Measurements from ENCODE around the gene ADNP2.

ADNP2 gene

DNA sequence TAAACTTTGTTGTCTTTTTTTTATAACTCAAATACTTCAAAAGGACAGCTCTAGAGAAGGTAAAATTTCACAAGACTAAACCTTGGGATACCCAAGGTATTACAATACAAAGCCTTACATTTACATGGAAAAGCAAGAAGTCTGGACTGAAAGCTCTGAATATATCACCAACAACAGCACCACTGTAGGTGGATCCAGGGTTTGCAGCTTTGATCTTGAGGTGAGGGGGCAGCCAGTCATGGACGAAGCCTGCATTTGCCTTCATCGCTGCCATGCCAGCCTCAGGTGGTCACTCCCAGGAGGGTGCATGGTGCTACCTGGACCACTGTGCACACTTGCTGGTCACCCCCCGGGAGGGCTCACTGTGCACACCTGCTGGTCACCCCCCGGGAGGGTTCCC lies 38.2 kb upstream of the ADNP2 start:
- no peak for DNase-seq
- Histone ChIP-seq H3K4me1 (ENCODE audit: control extremely low read depth in 1 of 4, control insufficient read depth in 4 of 4, insufficient read depth in 4 of 4, low read length in 3 of 4) (no peaks in the 10 kb centered on the region), H3K27me3 (replicated peaks in 2 of 5; ENCODE audit: control insufficient read depth in 4 of 5, insufficient read depth in 5 of 5, low read length in 4 of 5) (no peaks in the 10 kb centered on the region), H3K9me3 (ENCODE audit: control extremely low read depth in 1 of 5, control insufficient read depth in 4 of 5, insufficient read depth in 2 of 5, low read depth in 1 of 5, low read length in 4 of 5) (peaks cover 0 to 8% (median 3%) of the 10 kb centered on the region in 5 experiments), H3K27ac (ENCODE audit: insufficient read depth in 1 of 2, low read depth in 1 of 2, low read length in 2 of 2, poor library complexity in 1 of 2, severe bottlenecking in 2 of 2) (no peak overlapping the region), H3K4me3 (ENCODE audit: control insufficient read depth in 1 of 7, extremely low read depth in 1 of 7, insufficient read depth in 4 of 7, low read depth in 2 of 7, low read length in 6 of 7) (no peak overlapping the region), H3K36me3 (ENCODE audit: control insufficient read depth in 4 of 4, insufficient read depth in 4 of 4, low read length in 3 of 4) (peaks cover 0 to 3% (median 0%) of the 10 kb centered on the region in 4 experiments)
- ChIA-PET CTCF (no interaction called here), POLR2A (no interaction called here)
- no CpG with 5 or more reads among the region's 4 CpGs for WGBS (ENCODE audit: insufficient coverage)

DNA sequence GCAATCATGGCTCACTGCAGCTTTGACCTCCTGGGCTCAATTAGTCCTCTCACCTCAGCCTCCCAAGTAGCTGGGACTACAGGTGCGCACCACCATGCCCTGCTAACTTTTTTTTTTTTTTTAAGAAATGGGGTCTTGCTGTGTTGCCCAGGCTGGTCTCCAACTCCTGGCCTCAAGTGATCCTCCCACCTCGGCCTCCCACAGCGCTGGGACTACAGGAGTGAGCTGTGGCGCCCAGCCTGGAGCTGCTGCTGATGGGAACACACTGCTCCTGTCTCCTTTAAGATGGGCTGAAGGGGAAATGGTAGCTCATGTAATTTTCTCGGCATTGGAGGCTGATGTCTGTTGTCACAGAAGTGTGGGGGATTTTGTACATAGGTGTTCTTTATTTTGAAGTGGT lies 34.9 kb upstream of the ADNP2 start:
- Histone ChIP-seq H3K4me3 (ENCODE audit: control insufficient read depth in 1 of 7, extremely low read depth in 1 of 7, insufficient read depth in 4 of 7, low read depth in 2 of 7, low read length in 6 of 7) (no peak overlapping the region), H3K27ac (ENCODE audit: insufficient read depth in 1 of 2, low read depth in 1 of 2, low read length in 2 of 2, poor library complexity in 1 of 2, severe bottlenecking in 2 of 2) (no peak overlapping the region), H3K27me3 (replicated peaks in 2 of 5; ENCODE audit: control insufficient read depth in 4 of 5, insufficient read depth in 5 of 5, low read length in 4 of 5) (no peaks in the 10 kb centered on the region), H3K9me3 (ENCODE audit: control extremely low read depth in 1 of 5, control insufficient read depth in 4 of 5, insufficient read depth in 2 of 5, low read depth in 1 of 5, low read length in 4 of 5) (peaks cover 0 to 21% (median 3%) of the 10 kb centered on the region in 5 experiments), H3K36me3 (ENCODE audit: control insufficient read depth in 4 of 4, insufficient read depth in 4 of 4, low read length in 3 of 4) (peaks cover 0 to 3% (median 0%) of the 10 kb centered on the region in 4 experiments), H3K4me1 (ENCODE audit: control extremely low read depth in 1 of 4, control insufficient read depth in 4 of 4, insufficient read depth in 4 of 4, low read length in 3 of 4) (no peaks in the 10 kb centered on the region)
- POLR2A ChIA-PET = no interaction called here
- CTCF ChIA-PET = no interaction called here
- 100% methylated on average over 3 of the region's 5 CpGs for WGBS (ENCODE audit: insufficient coverage)
- DNase-seq = no peak

DNA sequence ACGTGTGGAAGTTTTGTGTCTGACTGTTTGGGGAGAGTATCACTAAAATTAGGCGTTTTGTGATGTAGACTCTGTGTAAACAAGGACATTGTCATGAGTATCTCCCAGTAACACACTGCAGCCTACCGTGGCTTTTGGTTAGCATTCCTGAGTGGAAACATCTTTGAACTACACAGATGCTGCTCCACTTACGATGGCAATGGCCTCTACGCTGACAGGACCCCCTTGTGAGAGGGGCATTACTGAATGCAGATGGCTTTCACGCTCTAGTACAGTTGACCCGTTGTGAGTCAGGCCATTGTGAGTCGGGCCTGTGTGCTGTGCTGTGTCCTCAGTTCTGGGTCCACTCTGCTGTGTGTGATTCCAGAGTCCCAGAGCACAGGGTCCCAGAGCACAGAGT lies 34.4 kb upstream of the ADNP2 start:
- H3K27ac ChIP-seq (ENCODE audit: insufficient read depth in 1 of 2, low read depth in 1 of 2, low read length in 2 of 2, poor library complexity in 1 of 2, severe bottlenecking in 2 of 2) = no peak overlapping the region
- no peak overlapping the region for H3K4me3 ChIP-seq (ENCODE audit: control insufficient read depth in 1 of 7, extremely low read depth in 1 of 7, insufficient read depth in 4 of 7, low read depth in 2 of 7, low read length in 6 of 7)
- H3K9me3 ChIP-seq (ENCODE audit: control extremely low read depth in 1 of 5, control insufficient read depth in 4 of 5, insufficient read depth in 2 of 5, low read depth in 1 of 5, low read length in 4 of 5) = peaks cover 0 to 21% (median 3%) of the 10 kb centered on the region in 5 experiments
- POLR2A ChIA-PET = no interaction called here
- 91% methylated on average over 8 of the region's 8 CpGs for WGBS (ENCODE audit: insufficient coverage)
- H3K27me3 ChIP-seq (replicated peaks in 2 of 5; ENCODE audit: control insufficient read depth in 4 of 5, insufficient read depth in 5 of 5, low read length in 4 of 5) = no peaks in the 10 kb centered on the region
- no peaks in the 10 kb centered on the region for H3K4me1 ChIP-seq (ENCODE audit: control extremely low read depth in 1 of 4, control insufficient read depth in 4 of 4, insufficient read depth in 4 of 4, low read length in 3 of 4)
- DNase-seq = no peak
- CTCF ChIA-PET = no interaction called here
- peaks cover 0 to 3% (median 0%) of the 10 kb centered on the region in 4 experiments for H3K36me3 ChIP-seq (ENCODE audit: control insufficient read depth in 4 of 4, insufficient read depth in 4 of 4, low read length in 3 of 4)

DNA sequence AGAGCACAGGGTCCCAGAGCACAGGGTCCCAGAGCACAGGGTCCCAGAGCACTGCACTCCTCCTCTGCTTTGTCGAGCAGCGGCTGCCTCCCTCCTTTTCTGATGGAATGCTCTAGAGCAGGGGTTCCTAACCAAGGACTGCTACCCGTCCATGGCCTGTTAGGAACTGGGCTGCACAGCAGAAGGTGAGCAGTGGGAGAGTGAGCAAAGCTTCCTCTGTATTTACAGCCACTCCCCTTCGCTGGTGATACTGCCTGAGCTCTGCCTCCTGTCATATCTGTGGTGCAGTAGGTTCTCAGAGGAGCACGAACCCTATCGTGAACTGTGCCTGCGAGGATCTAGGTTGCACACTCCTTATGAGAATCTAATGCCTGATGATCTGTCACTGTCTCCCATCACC lies 33.1 kb upstream of the ADNP2 start:
- 100% methylated on average over 4 of the region's 7 CpGs for WGBS (ENCODE audit: insufficient coverage)
- Histone ChIP-seq H3K4me1 (ENCODE audit: control extremely low read depth in 1 of 4, control insufficient read depth in 4 of 4, insufficient read depth in 4 of 4, low read length in 3 of 4) (no peaks in the 10 kb centered on the region), H3K27ac (ENCODE audit: insufficient read depth in 1 of 2, low read depth in 1 of 2, low read length in 2 of 2, poor library complexity in 1 of 2, severe bottlenecking in 2 of 2) (no peak overlapping the region), H3K27me3 (replicated peaks in 2 of 5; ENCODE audit: control insufficient read depth in 4 of 5, insufficient read depth in 5 of 5, low read length in 4 of 5) (no peaks in the 10 kb centered on the region), H3K36me3 (ENCODE audit: control insufficient read depth in 4 of 4, insufficient read depth in 4 of 4, low read length in 3 of 4) (peaks cover 0 to under 1% (median 0%) of the 10 kb centered on the region in 4 experiments), H3K9me3 (ENCODE audit: control extremely low read depth in 1 of 5, control insufficient read depth in 4 of 5, insufficient read depth in 2 of 5, low read depth in 1 of 5, low read length in 4 of 5) (peaks cover 0 to 23% (median 3%) of the 10 kb centered on the region in 5 experiments), H3K4me3 (ENCODE audit: control insufficient read depth in 1 of 7, extremely low read depth in 1 of 7, insufficient read depth in 4 of 7, low read depth in 2 of 7, low read length in 6 of 7) (no peak overlapping the region)
- CTCF ChIA-PET = no interaction called here
- no peak for DNase-seq
- POLR2A ChIA-PET = no interaction called here

DNA sequence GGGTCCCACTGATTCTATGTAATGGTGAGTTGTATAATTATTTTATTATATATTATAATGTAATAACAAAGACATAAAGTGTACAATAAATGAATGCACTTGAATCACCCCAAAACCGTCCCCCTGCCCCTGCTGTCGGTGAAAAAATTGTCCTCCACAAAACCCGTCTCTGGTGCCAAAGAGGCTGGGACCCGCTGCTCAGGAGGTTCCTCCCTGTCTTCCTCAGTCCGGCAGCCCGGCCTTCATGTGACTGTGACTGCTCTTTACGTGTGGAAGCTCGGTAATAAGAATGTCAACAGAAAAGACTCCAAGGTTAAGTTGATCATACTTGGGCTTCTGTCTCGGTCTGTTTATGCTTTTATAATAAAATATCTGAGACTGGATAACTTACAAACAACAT lies 32.7 kb upstream of the ADNP2 start:
- H3K27me3 ChIP-seq (replicated peaks in 2 of 5; ENCODE audit: control insufficient read depth in 4 of 5, insufficient read depth in 5 of 5, low read length in 4 of 5) = no peaks in the 10 kb centered on the region
- ChIA-PET CTCF (no interaction called here), POLR2A (no interaction called here)
- H3K4me1 ChIP-seq (ENCODE audit: control extremely low read depth in 1 of 4, control insufficient read depth in 4 of 4, insufficient read depth in 4 of 4, low read length in 3 of 4) = no peaks in the 10 kb centered on the region
- peaks cover 0 to 23% (median 3%) of the 10 kb centered on the region in 5 experiments for H3K9me3 ChIP-seq (ENCODE audit: control extremely low read depth in 1 of 5, control insufficient read depth in 4 of 5, insufficient read depth in 2 of 5, low read depth in 1 of 5, low read length in 4 of 5)
- H3K36me3 ChIP-seq (ENCODE audit: control insufficient read depth in 4 of 4, insufficient read depth in 4 of 4, low read length in 3 of 4) = no peaks in the 10 kb centered on the region
- WGBS (ENCODE audit: insufficient coverage) = 100% methylated on average over 4 of the region's 9 CpGs
- H3K27ac ChIP-seq (ENCODE audit: insufficient read depth in 1 of 2, low read depth in 1 of 2, low read length in 2 of 2, poor library complexity in 1 of 2, severe bottlenecking in 2 of 2) = no peak overlapping the region
- no peak for DNase-seq
- no peak overlapping the region for H3K4me3 ChIP-seq (ENCODE audit: control insufficient read depth in 1 of 7, extremely low read depth in 1 of 7, insufficient read depth in 4 of 7, low read depth in 2 of 7, low read length in 6 of 7)

DNA sequence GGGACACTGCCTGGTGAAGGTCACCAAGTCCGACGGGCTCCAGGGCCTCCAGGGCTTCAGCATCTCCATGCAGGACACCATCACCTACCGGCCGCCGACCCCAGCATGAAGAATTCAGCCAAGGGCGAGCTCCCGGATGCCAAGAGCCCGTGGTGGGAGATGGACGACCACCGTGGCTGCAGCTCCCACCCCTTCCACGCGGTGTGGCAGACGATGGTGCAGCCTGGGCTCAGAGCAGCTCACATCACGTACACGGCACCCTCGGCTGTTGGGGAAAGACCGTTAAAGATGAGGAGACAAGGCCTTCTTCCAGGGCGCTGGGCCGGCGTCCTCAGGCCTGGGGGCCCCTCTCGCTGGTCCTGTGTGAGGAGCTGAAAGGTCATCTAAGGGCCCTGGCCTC lies 31.2 kb upstream of the ADNP2 start:
- no peaks in the 10 kb centered on the region for H3K27me3 ChIP-seq (replicated peaks in 2 of 5; ENCODE audit: control insufficient read depth in 4 of 5, insufficient read depth in 5 of 5, low read length in 4 of 5)
- ChIA-PET POLR2A (no interaction called here), CTCF (no interaction called here)
- no peak for DNase-seq
- no peaks in the 10 kb centered on the region for H3K36me3 ChIP-seq (ENCODE audit: control insufficient read depth in 4 of 4, insufficient read depth in 4 of 4, low read length in 3 of 4)
- 96% methylated on average over 21 of the region's 21 CpGs for WGBS (ENCODE audit: insufficient coverage)
- H3K9me3 ChIP-seq (ENCODE audit: control extremely low read depth in 1 of 5, control insufficient read depth in 4 of 5, insufficient read depth in 2 of 5, low read depth in 1 of 5, low read length in 4 of 5) = peaks cover 0 to 25% (median 3%) of the 10 kb centered on the region in 5 experiments
- no peak overlapping the region for H3K27ac ChIP-seq (ENCODE audit: insufficient read depth in 1 of 2, low read depth in 1 of 2, low read length in 2 of 2, poor library complexity in 1 of 2, severe bottlenecking in 2 of 2)
- no peaks in the 10 kb centered on the region for H3K4me1 ChIP-seq (ENCODE audit: control extremely low read depth in 1 of 4, control insufficient read depth in 4 of 4, insufficient read depth in 4 of 4, low read length in 3 of 4)
- H3K4me3 ChIP-seq (ENCODE audit: control insufficient read depth in 1 of 7, extremely low read depth in 1 of 7, insufficient read depth in 4 of 7, low read depth in 2 of 7, low read length in 6 of 7) = no peak overlapping the region

DNA sequence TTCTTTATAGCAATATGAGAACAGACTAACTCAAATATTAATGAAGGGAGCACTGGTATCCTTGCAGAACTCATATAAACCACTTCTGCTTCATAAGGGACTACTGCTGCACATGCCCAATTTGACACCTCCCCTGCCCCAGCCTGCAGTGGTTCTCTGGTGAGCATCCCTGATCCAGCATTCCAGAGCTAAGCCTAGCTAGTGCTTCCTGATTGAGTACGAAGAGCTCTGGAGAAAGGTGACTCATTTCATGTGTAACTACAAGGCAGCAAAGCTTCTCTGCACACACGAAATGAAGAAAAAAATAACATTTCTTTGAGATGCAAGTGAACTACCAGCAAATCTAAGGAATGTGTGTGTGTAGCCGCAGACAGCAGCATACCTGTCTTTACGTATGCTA lies 22.8 kb upstream of the ADNP2 start:
- Histone ChIP-seq H3K4me1 (ENCODE audit: control extremely low read depth in 1 of 4, control insufficient read depth in 4 of 4, insufficient read depth in 4 of 4, low read length in 3 of 4) (no peaks in the 10 kb centered on the region), H3K9me3 (ENCODE audit: control extremely low read depth in 1 of 5, control insufficient read depth in 4 of 5, insufficient read depth in 2 of 5, low read depth in 1 of 5, low read length in 4 of 5) (peaks cover 5 to 41% (median 10%) of the 10 kb centered on the region in 5 experiments), H3K36me3 (ENCODE audit: control insufficient read depth in 4 of 4, insufficient read depth in 4 of 4, low read length in 3 of 4) (no peaks in the 10 kb centered on the region), H3K27ac (ENCODE audit: insufficient read depth in 1 of 2, low read depth in 1 of 2, low read length in 2 of 2, poor library complexity in 1 of 2, severe bottlenecking in 2 of 2) (no peak overlapping the region), H3K4me3 (ENCODE audit: control insufficient read depth in 1 of 7, extremely low read depth in 1 of 7, insufficient read depth in 4 of 7, low read depth in 2 of 7, low read length in 6 of 7) (no peak overlapping the region), H3K27me3 (replicated peaks in 2 of 5; ENCODE audit: control insufficient read depth in 4 of 5, insufficient read depth in 5 of 5, low read length in 4 of 5) (no peaks in the 10 kb centered on the region)
- ChIA-PET POLR2A (no interaction called here), CTCF (no interaction called here)
- no peak for DNase-seq
- WGBS (ENCODE audit: insufficient coverage) = 100% methylated on average over 3 of the region's 4 CpGs
